IMR-90 (cell line): Measurements from ENCODE around the gene GPR153.

Source experiments
- BHLHE40 ChIP-seq: fragments of 150-350 bp; IDR thresholded peaks from 2 replicates; pipeline ENCODE4 v1.6.1; 2016; ENCODE audit warnings: mild to moderate bottlenecking, low read depth, low read length
- CEBPB ChIP-seq: IDR thresholded peaks from 2 replicates; pipeline ENCODE4 v1.6.1; 2012; ENCODE audit warnings: low read depth, low read length, improper control_type of control experiment
- CHD1 ChIP-seq: IDR thresholded peaks from 2 replicates; pipeline ENCODE4 v1.6.1; 2012; ENCODE audit warnings: low read depth, low read length, improper control_type of control experiment
- CTCF ChIP-seq: conservative IDR thresholded peaks from 2 replicates; pipeline ENCODE4 v1.5.1; 2012; ENCODE audit warnings: mild to moderate bottlenecking, low read depth, low read length, improper control_type of control experiment
- MAZ ChIP-seq: IDR thresholded peaks from 2 replicates; pipeline ENCODE4 v1.6.1; 2012; ENCODE audit warnings: low read depth, mild to moderate bottlenecking, low read length, improper control_type of control experiment, moderate library complexity, borderline replicate concordance
- MXI1 ChIP-seq: IDR thresholded peaks from 2 replicates; pipeline ENCODE4 v1.6.1; 2012; ENCODE audit warnings: low read depth, mild to moderate bottlenecking, low read length, moderate library complexity, borderline replicate concordance
- NFE2L2 ChIP-seq: fragments of 150-350 bp; IDR thresholded peaks from 2 replicates; pipeline ENCODE4 v1.6.1; 2016; ENCODE audit warnings: low read depth, mild to moderate bottlenecking, low read length
- POLR2A ChIP-seq: IDR thresholded peaks from 2 replicates; pipeline ENCODE4 v1.6.1; 2012; ENCODE audit warnings: mild to moderate bottlenecking, low read depth, low read length
- RAD21 ChIP-seq: IDR thresholded peaks from 2 replicates; pipeline ENCODE4 v1.6.1; 2012; ENCODE audit warnings: low read length, improper control_type of control experiment
- RCOR1 ChIP-seq: IDR thresholded peaks from 2 replicates; pipeline ENCODE4 v1.6.1; 2012; ENCODE audit warnings: mild to moderate bottlenecking, low read length, improper control_type of control experiment; ENCODE audit not compliant: insufficient replicate concordance
- RFX5 ChIP-seq: IDR thresholded peaks from 2 replicates; pipeline ENCODE4 v1.8.0; 2012; ENCODE audit warnings: low read depth, mild to moderate bottlenecking, low read length, moderate library complexity
- SMC3 ChIP-seq: fragments of 150-350 bp; IDR thresholded peaks from 2 replicates; pipeline ENCODE4 v1.6.1; 2016; ENCODE audit warnings: low read depth, mild to moderate bottlenecking, antibody characterized with exemption, low read length, moderate library complexity
- USF2 ChIP-seq: fragments of 150-350 bp; IDR thresholded peaks from 2 replicates; pipeline ENCODE4 v1.6.1; 2017; ENCODE audit warnings: mild to moderate bottlenecking, antibody characterized with exemption, low read length, low read depth

GRCh38 chr1:6294080-6294889 is 33.4 kb upstream of the GPR153 start:
- TF ChIP-seq CTCF = no peak
- no peak for TF ChIP-seq POLR2A
- no peak for TF ChIP-seq RAD21
- no peak for TF ChIP-seq SMC3
- TF ChIP-seq RCOR1 = no peak
- no peak for TF ChIP-seq BHLHE40
- no peak for TF ChIP-seq CHD1
- TF ChIP-seq CEBPB = no peak
- TF ChIP-seq NFE2L2 = no peak
- no peak for TF ChIP-seq MXI1
- no peak for TF ChIP-seq MAZ
- no peak for TF ChIP-seq USF2
- no peak for TF ChIP-seq RFX5
